Measurements from ENCODE around the gene XPNPEP3. TPM values are rescaled to one million over a fixed set of nuclear protein-coding genes. Genes with fewer than 3 reads are reported as not detected.

The XPNPEP3 gene
- polyA plus RNA-seq, 1 of the 3 experiments (the other 2 are of a cell fraction), result 8.6 TPM

DNA sequence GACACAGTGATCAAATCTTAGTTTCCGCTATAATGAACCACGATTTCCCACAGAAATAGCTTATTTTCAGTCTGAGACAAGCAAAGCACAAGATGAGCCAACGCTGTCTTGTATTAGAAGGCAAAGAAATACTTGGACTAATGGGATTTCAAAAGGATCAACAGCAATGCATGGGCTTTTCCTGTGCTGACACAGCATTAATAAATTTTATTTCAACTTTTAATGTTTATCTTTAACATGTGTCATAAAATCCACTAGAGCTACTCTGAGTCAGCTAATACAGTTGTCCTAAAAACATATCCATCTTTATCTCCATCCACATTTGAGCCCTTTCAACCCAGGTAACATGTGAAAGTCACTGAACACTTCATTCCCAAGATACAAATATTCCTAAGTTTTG, 22.3 kb upstream of the XPNPEP3 start:
- Histone ChIP-seq H3K4me3 (ENCODE audit: low read depth in 2 of 2, low read length in 1 of 2) (no peak overlapping the region), H4K20me1 (ENCODE audit: insufficient read depth) (no peaks in the 10 kb centered on the region), H3K9me3 (no peaks in the 10 kb centered on the region), H3K36me3 (replicated peaks in 1 of 2; ENCODE audit: control insufficient read depth in 1 of 2, insufficient read depth in 2 of 2, low read length in 1 of 2) (peaks cover 27 to 52% of the 10 kb centered on the region in 2 experiments), H3K4me1 (ENCODE audit: control insufficient read depth in 1 of 2, insufficient read depth in 2 of 2, low read depth in 1 of 2, low read length in 1 of 2) (no peaks in the 10 kb centered on the region; a peak in 1 of 4 replicates), H3F3A (replicated peaks; ENCODE audit: insufficient read depth) (no peaks in the 10 kb centered on the region), H3K4me2 (no peak overlapping the region), H2AFZ (ENCODE audit: low read depth) (no peak overlapping the region), H3K79me2 (ENCODE audit: insufficient read depth) (peaks cover 21% of the 10 kb centered on the region; the same call in 1 of the 2 replicates), H3K27ac (ENCODE audit: low read depth in 2 of 2, low read length in 1 of 2) (no peak overlapping the region), H3K9me2 (no peaks in the 10 kb centered on the region), H3K27me3 (ENCODE audit: insufficient read depth) (no peaks in the 10 kb centered on the region), H3K9ac (no peak overlapping the region)
- no peak for TF ChIP-seq MXI1 (IDR thresholded peaks at IDR 0.05; ENCODE audit: low read depth, low read length)
- no peak for TF ChIP-seq TCF12 (IDR thresholded peaks at IDR 0.05)
- TF ChIP-seq, protein P1, sequence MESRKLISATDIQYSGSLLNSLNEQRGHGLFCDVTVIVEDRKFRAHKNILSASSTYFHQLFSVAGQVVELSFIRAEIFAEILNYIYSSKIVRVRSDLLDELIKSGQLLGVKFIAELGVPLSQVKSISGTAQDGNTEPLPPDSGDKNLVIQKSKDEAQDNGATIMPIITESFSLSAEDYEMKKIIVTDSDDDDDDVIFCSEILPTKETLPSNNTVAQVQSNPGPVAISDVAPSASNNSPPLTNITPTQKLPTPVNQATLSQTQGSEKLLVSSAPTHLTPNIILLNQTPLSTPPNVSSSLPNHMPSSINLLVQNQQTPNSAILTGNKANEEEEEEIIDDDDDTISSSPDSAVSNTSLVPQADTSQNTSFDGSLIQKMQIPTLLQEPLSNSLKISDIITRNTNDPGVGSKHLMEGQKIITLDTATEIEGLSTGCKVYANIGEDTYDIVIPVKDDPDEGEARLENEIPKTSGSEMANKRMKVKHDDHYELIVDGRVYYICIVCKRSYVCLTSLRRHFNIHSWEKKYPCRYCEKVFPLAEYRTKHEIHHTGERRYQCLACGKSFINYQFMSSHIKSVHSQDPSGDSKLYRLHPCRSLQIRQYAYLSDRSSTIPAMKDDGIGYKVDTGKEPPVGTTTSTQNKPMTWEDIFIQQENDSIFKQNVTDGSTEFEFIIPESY (IDR thresholded peaks at IDR 0.05; ENCODE audit: borderline replicate concordance, low read depth), result no peak
- no peak for TF ChIP-seq FOXM1 (IDR thresholded peaks at IDR 0.05; ENCODE audit: low read depth)
- no peak for TF ChIP-seq NRF1 (IDR thresholded peaks at IDR 0.05; ENCODE audit: low read depth, low read length)
- TF ChIP-seq, protein P2, sequence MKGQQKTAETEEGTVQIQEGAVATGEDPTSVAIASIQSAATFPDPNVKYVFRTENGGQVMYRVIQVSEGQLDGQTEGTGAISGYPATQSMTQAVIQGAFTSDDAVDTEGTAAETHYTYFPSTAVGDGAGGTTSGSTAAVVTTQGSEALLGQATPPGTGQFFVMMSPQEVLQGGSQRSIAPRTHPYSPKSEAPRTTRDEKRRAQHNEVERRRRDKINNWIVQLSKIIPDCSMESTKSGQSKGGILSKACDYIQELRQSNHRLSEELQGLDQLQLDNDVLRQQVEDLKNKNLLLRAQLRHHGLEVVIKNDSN (IDR thresholded peaks at IDR 0.05; ENCODE audit: borderline replicate concordance, low read depth), result no peak
- TF ChIP-seq, protein P3, sequence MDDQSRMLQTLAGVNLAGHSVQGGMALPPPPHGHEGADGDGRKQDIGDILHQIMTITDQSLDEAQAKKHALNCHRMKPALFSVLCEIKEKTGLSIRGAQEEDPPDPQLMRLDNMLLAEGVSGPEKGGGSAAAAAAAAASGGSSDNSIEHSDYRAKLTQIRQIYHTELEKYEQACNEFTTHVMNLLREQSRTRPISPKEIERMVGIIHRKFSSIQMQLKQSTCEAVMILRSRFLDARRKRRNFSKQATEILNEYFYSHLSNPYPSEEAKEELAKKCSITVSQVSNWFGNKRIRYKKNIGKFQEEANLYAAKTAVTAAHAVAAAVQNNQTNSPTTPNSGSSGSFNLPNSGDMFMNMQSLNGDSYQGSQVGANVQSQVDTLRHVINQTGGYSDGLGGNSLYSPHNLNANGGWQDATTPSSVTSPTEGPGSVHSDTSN (IDR thresholded peaks at IDR 0.05), result no peak
- TF ChIP-seq FOXJ3 (CRISPR knock-in tag; IDR thresholded peaks at IDR 0.05), result no peak
- TF ChIP-seq YY1 (IDR thresholded peaks at IDR 0.05; ENCODE audit: low read depth), result no peak
- no peak for TF ChIP-seq RFX5 (IDR thresholded peaks at IDR 0.05; ENCODE audit: low read length)
- no peak for TF ChIP-seq CHD2 (IDR thresholded peaks at IDR 0.05; ENCODE audit: low read length, partially characterized antibody)
- no peak for TF ChIP-seq RXRA (IDR thresholded peaks at IDR 0.05; ENCODE audit: borderline replicate concordance, low read depth)
- no peak for TF ChIP-seq RAD21 (IDR thresholded peaks at IDR 0.05; ENCODE audit: low read length)
- no peak for TF ChIP-seq FOSL2 (IDR thresholded peaks at IDR 0.05; ENCODE audit: borderline replicate concordance, low read depth)
- no peak for TF ChIP-seq ELF1 (IDR thresholded peaks at IDR 0.05)
- TF ChIP-seq TEAD4 (IDR thresholded peaks at IDR 0.05; ENCODE audit: borderline replicate concordance, insufficient read depth), result no peak
- no peak for TF ChIP-seq RCOR1 (IDR thresholded peaks at IDR 0.05; ENCODE audit: low read length)
- TF ChIP-seq, protein P4, sequence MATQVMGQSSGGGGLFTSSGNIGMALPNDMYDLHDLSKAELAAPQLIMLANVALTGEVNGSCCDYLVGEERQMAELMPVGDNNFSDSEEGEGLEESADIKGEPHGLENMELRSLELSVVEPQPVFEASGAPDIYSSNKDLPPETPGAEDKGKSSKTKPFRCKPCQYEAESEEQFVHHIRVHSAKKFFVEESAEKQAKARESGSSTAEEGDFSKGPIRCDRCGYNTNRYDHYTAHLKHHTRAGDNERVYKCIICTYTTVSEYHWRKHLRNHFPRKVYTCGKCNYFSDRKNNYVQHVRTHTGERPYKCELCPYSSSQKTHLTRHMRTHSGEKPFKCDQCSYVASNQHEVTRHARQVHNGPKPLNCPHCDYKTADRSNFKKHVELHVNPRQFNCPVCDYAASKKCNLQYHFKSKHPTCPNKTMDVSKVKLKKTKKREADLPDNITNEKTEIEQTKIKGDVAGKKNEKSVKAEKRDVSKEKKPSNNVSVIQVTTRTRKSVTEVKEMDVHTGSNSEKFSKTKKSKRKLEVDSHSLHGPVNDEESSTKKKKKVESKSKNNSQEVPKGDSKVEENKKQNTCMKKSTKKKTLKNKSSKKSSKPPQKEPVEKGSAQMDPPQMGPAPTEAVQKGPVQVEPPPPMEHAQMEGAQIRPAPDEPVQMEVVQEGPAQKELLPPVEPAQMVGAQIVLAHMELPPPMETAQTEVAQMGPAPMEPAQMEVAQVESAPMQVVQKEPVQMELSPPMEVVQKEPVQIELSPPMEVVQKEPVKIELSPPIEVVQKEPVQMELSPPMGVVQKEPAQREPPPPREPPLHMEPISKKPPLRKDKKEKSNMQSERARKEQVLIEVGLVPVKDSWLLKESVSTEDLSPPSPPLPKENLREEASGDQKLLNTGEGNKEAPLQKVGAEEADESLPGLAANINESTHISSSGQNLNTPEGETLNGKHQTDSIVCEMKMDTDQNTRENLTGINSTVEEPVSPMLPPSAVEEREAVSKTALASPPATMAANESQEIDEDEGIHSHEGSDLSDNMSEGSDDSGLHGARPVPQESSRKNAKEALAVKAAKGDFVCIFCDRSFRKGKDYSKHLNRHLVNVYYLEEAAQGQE (IDR thresholded peaks at IDR 0.05; ENCODE audit: low read depth, low read length), result no peak
- TF ChIP-seq POLR2AphosphoS5 (IDR thresholded peaks at IDR 0.05; ENCODE audit: low read depth, low read length), result no peak
- TF ChIP-seq SMC3 (IDR thresholded peaks at IDR 0.05; ENCODE audit: low read depth, low read length), result no peak
- ChIA-PET POLR2A (no interaction called here), CTCF (interaction anchor here (0.8 kb wide), 1 partner anchor 11 kb away, joined by 3 read pairs; no protein-coding TSS in a partner anchor)
- no peak for DNase-seq
- WGBS (ENCODE audit: low lambda C conversion rate), result 97% methylated on average over 3 of the region's 3 CpGs

Measured in SK-N-SH (cell line).